GM12878 (cell line): ENCODE results near the gene ELP2. TPM values are rescaled to one million over a fixed set of nuclear protein-coding genes. Genes with fewer than 3 reads are reported as not detected.
"Not testable (repeated sequence)": the region's sequence is repeated elsewhere in the genome, so short reads cannot be mapped to it uniquely, and the experiment has no call there.

Source experiments
- ATAC-seq: fragments of 200-7000 bp; cut with Tn5 transposase; 3 replicates; pipeline ENCODE4 v1.9.1; 2020; ENCODE audit warnings: mild to moderate bottlenecking, moderate library complexity
- BruUV-seq: library from RNA; stranded (reverse); fragments of 400-500 nt; replicated peaks from 2 replicates; lab custom pipeline; 2021; lab: Mats Ljungman, UMichigan
- CTCF ChIA-PET: fragments of 300-600 bp; sonication (Branson Sonifier 250); formaldehyde crosslinking; extraction: SDS; loops from one replicate; lab custom pipeline; 2021; ENCODE audit warnings: inconsistent platforms; lab: Yijun Ruan, JAX
- POLR2A ChIA-PET: fragments of 350-600 bp; formaldehyde crosslinking; extraction: SDS; loops from one replicate; lab custom pipeline; 2021; ENCODE audit warnings: inconsistent platforms; lab: Charles Lee
- RAD21 ChIA-PET: fragments of 300-600 bp; sonication (Branson Sonifier 250); formaldehyde crosslinking; loops from one replicate; lab custom pipeline; 2023; ENCODE audit warnings: antibody characterized with exemption; ENCODE audit not compliant: unreplicated experiment; lab: Charles Lee
- SMC1A ChIA-PET: fragments of 300-600 bp; sonication (Branson Sonifier 250); formaldehyde crosslinking; loops from one replicate; lab custom pipeline; 2023; ENCODE audit not compliant: unreplicated experiment, uncharacterized antibody; lab: Charles Lee
- DNase-seq: peaks from one replicate; pipeline ENCODE4 v3.0.0-alpha.2; 2011; ENCODE audit warnings: low read depth, low spot score
- FAIRE-seq: peaks from 3 replicates; lab custom pipeline; 2011; peaks lifted over from hg19 to GRCh38; lab: Jason Lieb, UNC
- H2AFZ ChIP-seq: 2 replicates; pipeline ENCODE4 v1.6.0; 2011; ENCODE audit warnings: low read depth, low read length, control low read depth; ENCODE audit not compliant: control insufficient read depth
- H3K27ac ChIP-seq: 2 replicates; pipeline ENCODE4 v1.5.1; 2011; ENCODE audit warnings: control low read depth; ENCODE audit not compliant: control insufficient read depth, insufficient read depth
- H3K27me3 ChIP-seq, 2 experiments: replicated peaks in 1 of 2; 2 replicates each; pipeline versions ENCODE4 v1.6.0 to v1.6.1; 2011; ENCODE audit warnings: low read length in 1 of 2; ENCODE audit not compliant: control insufficient read depth in 2 of 2, insufficient read depth in 2 of 2
- H3K36me3 ChIP-seq, 2 experiments: 2 replicates each; pipeline ENCODE4 v1.5.1; 2011; ENCODE audit warnings: low read length in 1 of 2; ENCODE audit not compliant: control insufficient read depth in 2 of 2, insufficient read depth in 2 of 2
- H3K4me1 ChIP-seq: 2 replicates; pipeline ENCODE4 v1.6.1; 2011; ENCODE audit warnings: mild to moderate bottlenecking, low read length, moderate library complexity, mixed read lengths; ENCODE audit not compliant: control insufficient read depth, insufficient read depth
- H3K4me2 ChIP-seq: 2 replicates; pipeline ENCODE4 v1.6.0; 2011; ENCODE audit warnings: control low read depth; ENCODE audit not compliant: control insufficient read depth, insufficient read depth
- H3K4me3 ChIP-seq: fragments of 200-600 bp; sonication (generic); 2 replicates; pipeline ENCODE4 v1.5.1; 2016
- H3K79me2 ChIP-seq: 2 replicates; pipeline ENCODE4 v1.6.0; 2011; ENCODE audit warnings: low read length; ENCODE audit not compliant: control insufficient read depth, insufficient read depth
- H3K9ac ChIP-seq: 2 replicates; pipeline ENCODE4 v1.8.0; 2011; ENCODE audit warnings: low read length, control low read depth, mixed read lengths; ENCODE audit not compliant: control insufficient read depth, insufficient read depth
- H3K9me3 ChIP-seq: replicated peaks from 3 replicates; pipeline ENCODE4 v1.5.1; 2011; ENCODE audit warnings: mild to moderate bottlenecking, low read length; ENCODE audit not compliant: control insufficient read depth, insufficient read depth
- H4K20me1 ChIP-seq: 2 replicates; pipeline ENCODE4 v1.6.0; 2011; ENCODE audit not compliant: control insufficient read depth, insufficient read depth
- CREM ChIP-seq: IDR thresholded peaks from 2 replicates; pipeline ENCODE4 v1.6.1; 2014; ENCODE audit warnings: antibody characterized with exemption, low read depth
- KLF5 ChIP-seq: fragments of 450-650 bp; IDR thresholded peaks from 2 replicates; pipeline ENCODE4 v1.6.1; 2014; ENCODE audit warnings: mild to moderate bottlenecking; ENCODE audit not compliant: partially characterized antibody
- NR2C2 ChIP-seq: IDR thresholded peaks from 2 replicates; pipeline ENCODE4 v1.6.1; 2011; ENCODE audit warnings: borderline replicate concordance, low read depth; ENCODE audit not compliant: control insufficient read depth, insufficient read length
- STAT1 ChIP-seq: fragments of 450-650 bp; conservative IDR thresholded peaks from 2 replicates; pipeline ENCODE4 v1.6.1; 2014; ENCODE audit warnings: antibody characterized with exemption, mild to moderate bottlenecking
- WGBS: methylation state at CpG from one replicate; pipeline ENCODE4 v1.1.6; 2016; ENCODE audit warnings: low lambda C conversion rate; ENCODE audit not compliant: insufficient replicate concordance, insufficient coverage; ENCODE audit errors: missing lambda C conversion rate; 5-methylcytosine and 5-hydroxymethylcytosine counted together
- in situ Hi-C: fragments of 300-500 bp; cut with MboI; formaldehyde crosslinking; loops from 9 replicates; pipeline ENCODE4 v1.14.3; 2018; ENCODE audit warnings: mixed read lengths
- intact Hi-C: fragments of 100-400 bp; cut with micrococcal nuclease; formaldehyde crosslinking; loops from one replicate; pipeline ENCODE4 v1.14.2; 2022; ENCODE audit not compliant: unreplicated experiment
- polyA plus RNA-seq, 11 experiments: library from polyadenylated mRNA; depleted of rRNA in 4 of 11; unstranded in 6 of 11; stranded (reverse) in 5 of 11; fragments of >200 nt; fragmentation: Nextera tagmentation in 4 of 11; fragmentation: Illumina TruSeq in 1 of 11; extraction: Ambion mirVana in 4 of 11; extraction: Trizol in 1 of 11; gene quantifications; 1 replicate in 1 of 11; 2 replicates in 10 of 11; pipeline versions ENCODE4 v1.2.1 to v1.2.3, GENCODE V29; 2011 to 2016; ENCODE audit warnings: inconsistent platforms in 2 of 11, missing spikeins in 2 of 11, low read depth in 1 of 11
- total RNA-seq, 4 experiments: library from RNA; depleted of rRNA in 3 of 4; stranded (reverse); fragments of >200 nt in 3 of 4; fragmentation: Illumina TruSeq in 1 of 4; extraction: Trizol in 1 of 4; gene quantifications; 2 replicates each; pipeline versions ENCODE4 v1.2.1 to v1.2.3, GENCODE V29; 2013 to 2021
- TF ChIP-seq, protein P1 (sequence below): fragments of 450-650 bp; IDR thresholded peaks from 2 replicates; pipeline ENCODE4 v1.6.1; 2017; ENCODE audit warnings: mild to moderate bottlenecking, moderate library complexity
- TF ChIP-seq, protein P2 (sequence below): fragments of 450-650 bp; IDR thresholded peaks from 2 replicates; pipeline ENCODE4 v1.6.1; 2017; ENCODE audit warnings: antibody characterized with exemption, mild to moderate bottlenecking, moderate library complexity

ELP2 gene
- total and polyA plus RNA-seq, 10 of the 15 experiments (the other 5 are each of a cell fraction or from before 2014, with no cell fraction given) = 56.9 to 134 (median 88.5) TPM

DNA sequence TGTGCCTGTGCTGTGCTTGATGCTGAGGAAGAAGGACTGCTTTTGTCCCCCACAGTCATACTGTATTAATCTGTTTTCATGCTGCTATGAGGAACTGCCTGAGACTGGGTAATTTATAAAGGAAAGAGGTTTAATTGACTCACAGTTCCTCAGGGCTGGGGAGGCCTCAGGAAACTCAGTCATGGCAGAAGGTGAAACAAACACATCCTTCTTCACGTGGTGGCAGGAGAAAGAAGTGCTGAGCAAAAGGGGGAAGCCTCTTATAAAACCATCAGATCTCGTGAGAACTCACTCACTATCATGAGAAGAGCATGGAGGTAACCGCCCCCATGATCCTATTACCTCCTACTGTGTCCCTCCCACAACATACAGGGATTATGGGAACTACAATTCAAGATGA lies 38.6 kb downstream of the ELP2 start:
- POLR2A ChIA-PET, H3K9me3 ChIP-seq, H4K20me1 ChIP-seq, in situ Hi-C loops, DNase-seq, H3K27ac ChIP-seq, H3K79me2 ChIP-seq, H2AFZ ChIP-seq, H3K4me2 ChIP-seq, H3K9ac ChIP-seq, H3K27me3 ChIP-seq, intact Hi-C loops, CTCF ChIA-PET, ATAC-seq, FAIRE-seq, H3K4me3 ChIP-seq, H3K4me1 ChIP-seq, RAD21 ChIA-PET, SMC1A ChIA-PET: not testable (repeated sequence)
- BruUV-seq = TSS peak; percentile 14
- H3K36me3 ChIP-seq = peaks cover 13 to 39% of the 10 kb centered on the region in 2 experiments
- WGBS = 61% methylated on average over 3 of the region's 3 CpGs

DNA sequence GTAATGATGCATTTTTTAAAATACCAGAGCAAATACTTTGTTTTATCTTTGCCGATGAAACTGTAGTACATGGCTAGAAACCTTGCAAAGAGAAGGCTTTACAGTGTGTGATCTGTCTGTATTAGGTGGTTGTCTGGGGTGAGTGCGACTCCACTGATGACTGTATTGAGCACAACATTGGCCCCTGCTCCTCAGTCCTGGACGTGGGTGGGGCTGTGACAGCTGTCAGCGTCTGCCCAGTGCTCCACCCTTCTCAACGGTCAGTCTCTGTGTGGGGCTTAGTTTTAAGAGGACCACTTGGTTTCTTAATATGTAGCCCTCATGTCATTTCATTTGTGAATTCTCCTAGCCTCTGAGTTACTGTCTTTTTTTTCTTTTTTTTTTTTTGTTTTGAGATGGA lies 40.2 kb downstream of the ELP2 start:
- no peak overlapping the region for H3K9ac ChIP-seq
- SMC1A ChIA-PET = interaction anchor here (0.6 to 1.1 kb wide), 2 partner anchors 21 to 403 kb away, joined by 3 read pairs; no protein-coding TSS in a partner anchor
- TF ChIP-seq STAT1 (no peak), CREM (no peak), NR2C2 (no peak), KLF5 (no peak)
- TF ChIP-seq, protein P1, sequence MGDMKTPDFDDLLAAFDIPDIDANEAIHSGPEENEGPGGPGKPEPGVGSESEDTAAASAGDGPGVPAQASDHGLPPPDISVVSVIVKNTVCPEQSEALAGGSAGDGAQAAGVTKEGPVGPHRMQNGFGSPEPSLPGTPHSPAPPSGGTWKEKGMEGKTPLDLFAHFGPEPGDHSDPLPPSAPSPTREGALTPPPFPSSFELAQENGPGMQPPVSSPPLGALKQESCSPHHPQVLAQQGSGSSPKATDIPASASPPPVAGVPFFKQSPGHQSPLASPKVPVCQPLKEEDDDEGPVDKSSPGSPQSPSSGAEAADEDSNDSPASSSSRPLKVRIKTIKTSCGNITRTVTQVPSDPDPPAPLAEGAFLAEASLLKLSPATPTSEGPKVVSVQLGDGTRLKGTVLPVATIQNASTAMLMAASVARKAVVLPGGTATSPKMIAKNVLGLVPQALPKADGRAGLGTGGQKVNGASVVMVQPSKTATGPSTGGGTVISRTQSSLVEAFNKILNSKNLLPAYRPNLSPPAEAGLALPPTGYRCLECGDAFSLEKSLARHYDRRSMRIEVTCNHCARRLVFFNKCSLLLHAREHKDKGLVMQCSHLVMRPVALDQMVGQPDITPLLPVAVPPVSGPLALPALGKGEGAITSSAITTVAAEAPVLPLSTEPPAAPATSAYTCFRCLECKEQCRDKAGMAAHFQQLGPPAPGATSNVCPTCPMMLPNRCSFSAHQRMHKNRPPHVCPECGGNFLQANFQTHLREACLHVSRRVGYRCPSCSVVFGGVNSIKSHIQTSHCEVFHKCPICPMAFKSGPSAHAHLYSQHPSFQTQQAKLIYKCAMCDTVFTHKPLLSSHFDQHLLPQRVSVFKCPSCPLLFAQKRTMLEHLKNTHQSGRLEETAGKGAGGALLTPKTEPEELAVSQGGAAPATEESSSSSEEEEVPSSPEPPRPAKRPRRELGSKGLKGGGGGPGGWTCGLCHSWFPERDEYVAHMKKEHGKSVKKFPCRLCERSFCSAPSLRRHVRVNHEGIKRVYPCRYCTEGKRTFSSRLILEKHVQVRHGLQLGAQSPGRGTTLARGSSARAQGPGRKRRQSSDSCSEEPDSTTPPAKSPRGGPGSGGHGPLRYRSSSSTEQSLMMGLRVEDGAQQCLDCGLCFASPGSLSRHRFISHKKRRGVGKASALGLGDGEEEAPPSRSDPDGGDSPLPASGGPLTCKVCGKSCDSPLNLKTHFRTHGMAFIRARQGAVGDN = no peak
- TF ChIP-seq, protein P2, sequence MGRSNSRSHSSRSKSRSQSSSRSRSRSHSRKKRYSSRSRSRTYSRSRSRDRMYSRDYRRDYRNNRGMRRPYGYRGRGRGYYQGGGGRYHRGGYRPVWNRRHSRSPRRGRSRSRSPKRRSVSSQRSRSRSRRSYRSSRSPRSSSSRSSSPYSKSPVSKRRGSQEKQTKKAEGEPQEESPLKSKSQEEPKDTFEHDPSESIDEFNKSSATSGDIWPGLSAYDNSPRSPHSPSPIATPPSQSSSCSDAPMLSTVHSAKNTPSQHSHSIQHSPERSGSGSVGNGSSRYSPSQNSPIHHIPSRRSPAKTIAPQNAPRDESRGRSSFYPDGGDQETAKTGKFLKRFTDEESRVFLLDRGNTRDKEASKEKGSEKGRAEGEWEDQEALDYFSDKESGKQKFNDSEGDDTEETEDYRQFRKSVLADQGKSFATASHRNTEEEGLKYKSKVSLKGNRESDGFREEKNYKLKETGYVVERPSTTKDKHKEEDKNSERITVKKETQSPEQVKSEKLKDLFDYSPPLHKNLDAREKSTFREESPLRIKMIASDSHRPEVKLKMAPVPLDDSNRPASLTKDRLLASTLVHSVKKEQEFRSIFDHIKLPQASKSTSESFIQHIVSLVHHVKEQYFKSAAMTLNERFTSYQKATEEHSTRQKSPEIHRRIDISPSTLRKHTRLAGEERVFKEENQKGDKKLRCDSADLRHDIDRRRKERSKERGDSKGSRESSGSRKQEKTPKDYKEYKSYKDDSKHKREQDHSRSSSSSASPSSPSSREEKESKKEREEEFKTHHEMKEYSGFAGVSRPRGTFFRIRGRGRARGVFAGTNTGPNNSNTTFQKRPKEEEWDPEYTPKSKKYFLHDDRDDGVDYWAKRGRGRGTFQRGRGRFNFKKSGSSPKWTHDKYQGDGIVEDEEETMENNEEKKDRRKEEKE = no peak
- TF ChIP-seq, all 136 proteins: peak for 0
- no TSS peak for BruUV-seq
- no peaks in the 10 kb centered on the region for H3K4me1 ChIP-seq
- ChIA-PET POLR2A (no interaction called here), CTCF (interaction anchor here (0.9 kb wide), 1 partner anchor 74 kb away, joined by 5 read pairs; no protein-coding TSS in a partner anchor), RAD21 (no interaction called here)
- WGBS = 86% methylated on average over 5 of the region's 5 CpGs
- H4K20me1 ChIP-seq = no peaks in the 10 kb centered on the region
- no peak overlapping the region for H3K4me3 ChIP-seq
- DNase-seq = no peak
- in situ Hi-C loops (no loop called here), intact Hi-C loops (no loop called here)
- no peaks in the 10 kb centered on the region for H3K79me2 ChIP-seq
- no peak overlapping the region for H3K27ac ChIP-seq
- H3K36me3 ChIP-seq = peaks cover 15 to 37% of the 10 kb centered on the region in 2 experiments
- no peak overlapping the region for H2AFZ ChIP-seq
- H3K27me3 ChIP-seq = no peaks in the 10 kb centered on the region
- no peak for FAIRE-seq
- no peak for ATAC-seq
- no peaks in the 10 kb centered on the region for H3K9me3 ChIP-seq
- no peak overlapping the region for H3K4me2 ChIP-seq
